Measurements from ENCODE around the gene TBL3.

- TF ChIP-seq ZNF274 (IDR thresholded peaks at IDR 0.05; ENCODE audit: borderline replicate concordance, extremely low read depth, low read length): no peak
- no peak for TF ChIP-seq EZH2 (IDR thresholded peaks at IDR 0.05; ENCODE audit: low read depth, low read length, severe bottlenecking)
- TF ChIP-seq MAX (IDR thresholded peaks at IDR 0.05): no peak
- no peak for TF ChIP-seq POLR2A (IDR thresholded peaks at IDR 0.05; ENCODE audit: control extremely low read depth in 1 of 2, low read depth in 2 of 2, low read length in 2 of 2)
- no peak for TF ChIP-seq CBX8 (IDR thresholded peaks at IDR 0.05; ENCODE audit: borderline replicate concordance, low read depth, low read length)
- TF ChIP-seq BCL11A (IDR thresholded peaks at IDR 0.05; ENCODE audit: low read depth in 2 of 2, low read length in 2 of 2): no peak
- no peak for TF ChIP-seq CTCF (IDR thresholded peaks at IDR 0.05; ENCODE audit: control extremely low read depth in 1 of 3, insufficient read depth in 1 of 3, low read depth in 1 of 3, low read length in 3 of 3)
- no peak for TF ChIP-seq SP1 (IDR thresholded peaks at IDR 0.05; ENCODE audit: low read depth, low read length)
- TF ChIP-seq JUND (IDR thresholded peaks at IDR 0.05; ENCODE audit: low read length): no peak
- TF ChIP-seq POLR2AphosphoS5 (IDR thresholded peaks at IDR 0.05; ENCODE audit: low read depth, low read length): no peak
- no peak for TF ChIP-seq USF2 (IDR thresholded peaks at IDR 0.05; ENCODE audit: low read length)
These were observed 34.5 kb downstream of the TBL3 start for GRCh38 chr16:2006317-2006716.

Measured in H1 (cell line).